Sigmoid colon (tissue), 7 donors: ENCODE results near the gene LHPP. TPM values are rescaled to one million over a fixed set of nuclear protein-coding genes. Genes with fewer than 3 reads are reported as not detected.

Experiments used
- DNase-seq: peaks from one replicate; pipeline ENCODE4 v3.0.0-alpha.2; 2019
- H3K27ac ChIP-seq, 4 donors: fragments of 200-600 bp; sonication (generic); one replicate each; pipeline ENCODE4 v1.5.1; 2016 to 2019; ENCODE audit warnings: mild to moderate bottlenecking in 1 of 4
- H3K27me3 ChIP-seq, 3 donors: fragments of 200-600 bp; sonication (generic); one replicate each; pipeline ENCODE4 v1.5.1; 2019; ENCODE audit warnings: mild to moderate bottlenecking in 1 of 3
- H3K36me3 ChIP-seq, 4 donors: fragments of 200-600 bp; sonication (generic); one replicate each; pipeline ENCODE4 v1.5.1; 2016 to 2019
- H3K4me1 ChIP-seq, 4 donors: fragments of 200-600 bp; sonication (generic); one replicate each; pipeline ENCODE4 v1.5.1; 2017 to 2019
- H3K4me3 ChIP-seq, 4 donors: fragments of 200-600 bp; sonication (generic); one replicate each; pipeline ENCODE4 v1.5.1; 2017 to 2019; ENCODE audit warnings: mild to moderate bottlenecking in 2 of 4, moderate library complexity in 1 of 4
- H3K9me3 ChIP-seq, 4 donors: fragments of 200-600 bp in 3 of 4; sonication (generic) in 3 of 4; one replicate each; pipeline versions ENCODE4 v1.5.1 to v1.6.1; 2013 to 2019
- CTCF ChIP-seq, 4 experiments: fragments of 450-650 bp in 3 of 4; fragments of 200-600 bp in 1 of 4; IDR thresholded peaks; one replicate each; pipeline ENCODE4 v1.5.1; 2016 to 2019; ENCODE audit warnings: antibody characterized with exemption in 4 of 4, mild to moderate bottlenecking in 3 of 4, moderate library complexity in 2 of 4
- EP300 ChIP-seq, 4 donors: sonication (generic); formaldehyde crosslinking; IDR thresholded peaks; one replicate each; pipeline ENCODE4 v1.6.1; 2017; ENCODE audit warnings: antibody characterized with exemption in 4 of 4
- POLR2A ChIP-seq, 2 donors: fragments of 450-650 bp; IDR thresholded peaks; one replicate each; pipeline ENCODE4 v1.6.1; 2016; ENCODE audit warnings: antibody characterized with exemption in 2 of 2, mild to moderate bottlenecking in 2 of 2, moderate library complexity in 2 of 2
- POLR2AphosphoS5 ChIP-seq, 4 donors: sonication (generic); formaldehyde crosslinking; IDR thresholded peaks; one replicate each; pipeline ENCODE4 v1.6.1; 2017; ENCODE audit warnings: antibody characterized with exemption in 4 of 4
- WGBS, 2 donors: extraction: QIAGEN DNeasy Blood & Tissue Kit; methylation state at CpG; one replicate each; pipeline ENCODE4 v1.1.7; 2013; 5-methylcytosine and 5-hydroxymethylcytosine counted together
- intact Hi-C: fragments of 100-400 bp; cut with DNase I; formaldehyde crosslinking; loops from one replicate; pipeline ENCODE4 v1.15.1; 2023
- polyA plus RNA-seq, 3 donors: library from polyadenylated mRNA; stranded (reverse); fragments of 200-250 nt; gene quantifications; one replicate each; pipeline ENCODE4 v1.2.3, GENCODE V29; 2013
- total RNA-seq, 4 donors: library from RNA; depleted of rRNA; stranded (reverse); fragments of >200 nt; gene quantifications; one replicate each; pipeline ENCODE4 v1.1.0, GENCODE V29; 2016
- donor health status: healthy with polysubstance abuse.
- donor health status: Bipolar disorder and iron deficiency.
- donor health status: healthy.

Gene LHPP
- total and polyA plus RNA-seq, 7 donors, result 17.1 to 35.7 (median 20.6) TPM

DNA sequence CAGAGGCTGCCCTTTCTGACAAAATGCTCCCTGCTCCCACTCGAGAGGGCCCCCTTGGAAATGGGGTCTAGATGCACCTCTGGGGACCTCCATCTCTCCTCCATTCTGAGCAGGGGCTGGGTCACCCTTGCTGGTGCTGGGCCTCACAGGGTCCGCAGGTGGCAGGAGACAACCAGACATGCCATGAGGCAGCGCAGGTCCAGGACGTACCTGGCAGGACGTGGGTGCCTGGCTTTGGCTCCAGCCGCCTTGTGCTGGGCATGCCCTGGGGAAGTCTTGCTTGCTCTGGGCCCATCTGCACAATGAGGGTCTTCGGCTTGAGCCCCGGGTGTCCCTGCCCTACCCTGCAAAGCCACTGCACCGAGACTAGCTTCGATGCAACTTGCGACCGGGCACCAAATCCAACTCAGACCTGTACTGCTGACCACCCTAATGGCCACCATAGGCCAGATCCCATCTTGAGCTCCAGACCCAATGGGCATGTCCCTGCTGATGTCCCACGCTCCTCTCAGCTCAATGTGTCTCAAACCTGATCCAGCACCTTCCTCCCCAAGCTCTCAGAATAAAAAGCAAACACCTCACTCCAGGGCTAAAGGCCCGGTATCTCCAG, 175.6 kb downstream of the LHPP start:
- intact Hi-C loops, result no loop called here
- H3K4me3 ChIP-seq, result no peak overlapping the region
- TF ChIP-seq CTCF (IDR thresholded peaks at IDR 0.05) (no peak), EP300 (IDR thresholded peaks at IDR 0.05) (no peak), POLR2A (IDR thresholded peaks at IDR 0.05) (no peak), POLR2AphosphoS5 (IDR thresholded peaks at IDR 0.05) (no peak)
- WGBS, 2 donors, result 94 to 97% methylated on average over 14 of the region's 14 CpGs
- peaks cover 0 to 41% (median 32%) of the 10 kb centered on the region in 4 donors for H3K4me1 ChIP-seq
- no peaks in the 10 kb centered on the region for H3K36me3 ChIP-seq
- no peak overlapping the region for H3K27ac ChIP-seq
- H3K9me3 ChIP-seq, result no peaks in the 10 kb centered on the region
- no peak for DNase-seq
- H3K27me3 ChIP-seq, result no peaks in the 10 kb centered on the region

- WGBS, 2 donors, result 97 to 98% methylated on average over 8 of the region's 8 CpGs
- peaks cover 0 to 41% (median 32%) of the 10 kb centered on the region in 4 donors for H3K4me1 ChIP-seq
- no peaks in the 10 kb centered on the region for H3K36me3 ChIP-seq
- H3K9me3 ChIP-seq, result no peaks in the 10 kb centered on the region
- no peak overlapping the region for H3K4me3 ChIP-seq
- no peak overlapping the region for H3K27ac ChIP-seq
- DNase-seq, result no peak
- intact Hi-C loops, result no loop called here
- no peaks in the 10 kb centered on the region for H3K27me3 ChIP-seq
- TF ChIP-seq POLR2AphosphoS5 (IDR thresholded peaks at IDR 0.05) (no peak), POLR2A (IDR thresholded peaks at IDR 0.05) (no peak), CTCF (IDR thresholded peaks at IDR 0.05) (no peak), EP300 (IDR thresholded peaks at IDR 0.05) (no peak)
Measured at GRCh38 chr10:124637746-124638145, 176.1 kb downstream of the LHPP start.

- Histone ChIP-seq H3K36me3 (no peaks in the 10 kb centered on the region), H3K9me3 (no peaks in the 10 kb centered on the region), H3K4me3 (no peak overlapping the region), H3K27ac (peak overlapping the region in 2 of 4 donors; percentile 9 to 81), H3K4me1 (peaks cover 0 to 50% (median 35%) of the 10 kb centered on the region in 4 donors), H3K27me3 (no peaks in the 10 kb centered on the region)
- WGBS, 2 donors, result 92% methylated on average over 6 of the region's 6 CpGs
- DNase-seq, result no peak
- intact Hi-C loops, result no loop called here
- no peak for TF ChIP-seq POLR2AphosphoS5 (IDR thresholded peaks at IDR 0.05)
- TF ChIP-seq POLR2A (IDR thresholded peaks at IDR 0.05), result no peak
- TF ChIP-seq CTCF (IDR thresholded peaks at IDR 0.05), result no peak
- no peak for TF ChIP-seq EP300 (IDR thresholded peaks at IDR 0.05)
Measured at GRCh38 chr10:124639206-124639605, 177.6 kb downstream of the LHPP start.

DNA sequence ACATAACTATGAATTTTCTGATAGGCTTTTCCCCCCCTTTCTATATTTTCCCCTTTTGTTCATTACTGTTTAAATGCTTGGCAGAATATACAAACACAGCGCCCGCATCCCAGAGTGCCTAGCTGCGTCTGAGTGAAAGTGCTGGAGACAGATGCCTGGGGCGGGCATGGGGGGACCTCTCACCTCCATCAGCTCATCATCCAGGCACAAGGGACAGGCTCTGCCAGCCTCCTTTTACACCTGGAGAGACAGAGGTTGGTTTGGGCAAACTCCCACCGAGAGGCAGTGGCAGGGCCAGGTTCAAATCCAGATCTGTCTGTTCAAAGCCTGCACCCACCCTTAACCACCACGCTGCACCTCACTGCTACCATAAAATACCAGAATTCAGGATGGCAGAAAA, 178.0 kb downstream of the LHPP start:
- no peaks in the 10 kb centered on the region for H3K36me3 ChIP-seq
- 95 to 96% methylated on average over 6 of the region's 6 CpGs for WGBS, 2 donors
- H3K9me3 ChIP-seq, result no peaks in the 10 kb centered on the region
- no peaks in the 10 kb centered on the region for H3K27me3 ChIP-seq
- H3K4me3 ChIP-seq, result no peak overlapping the region
- H3K4me1 ChIP-seq, result peaks cover 0 to 54% (median 39%) of the 10 kb centered on the region in 4 donors
- intact Hi-C loops, result loop anchor here (2.0 kb wide), 1 partner anchor 101 kb away; no protein-coding TSS in a partner anchor
- TF ChIP-seq POLR2A (IDR thresholded peaks at IDR 0.05), result no peak
- peak overlapping the region in 2 of 4 donors; percentile 9 to 81 for H3K27ac ChIP-seq
- no peak for DNase-seq

GRCh38 chr10:124640056-124640455, 178.4 kb downstream of the LHPP start:
- no peaks in the 10 kb centered on the region for H3K9me3 ChIP-seq
- no peak for DNase-seq
- WGBS, 2 donors, result 95 to 96% methylated on average over 7 of the region's 7 CpGs
- no peaks in the 10 kb centered on the region for H3K36me3 ChIP-seq
- H3K4me3 ChIP-seq, result no peak overlapping the region
- intact Hi-C loops, result loop anchor here (2.0 kb wide), 1 partner anchor 101 kb away; no protein-coding TSS in a partner anchor
- TF ChIP-seq EP300 (IDR thresholded peaks at IDR 0.05) (no peak), CTCF (IDR thresholded peaks at IDR 0.05) (no peak), POLR2A (IDR thresholded peaks at IDR 0.05) (no peak), POLR2AphosphoS5 (IDR thresholded peaks at IDR 0.05) (no peak)
- no peaks in the 10 kb centered on the region for H3K27me3 ChIP-seq
- H3K4me1 ChIP-seq, result peaks cover 0 to 58% (median 43%) of the 10 kb centered on the region in 4 donors
- peak overlapping the region; percentile 54 to 81 (median 70) for H3K27ac ChIP-seq
